Nephron (organoid): Measurements from ENCODE around the gene MYG1.
A peak's percentile ranks its signal among the peaks of the same experiment; 100 is the strongest.

ENCODE experiments used
- H3K27ac Mint-ChIP-seq, 3 experiments: 2 replicates each; pipeline ENCODE4 v1.8.0; 2020; ENCODE audit warnings: mixed read lengths in 3 of 3, mild to moderate bottlenecking in 2 of 3, moderate library complexity in 1 of 3
- H3K27me3 Mint-ChIP-seq: 2 replicates; pipeline ENCODE4 v1.8.0; 2021; ENCODE audit warnings: low read depth, mild to moderate bottlenecking, moderate library complexity, mixed read lengths
- H3K36me3 Mint-ChIP-seq: 2 replicates; pipeline ENCODE4 v1.8.0; 2020; ENCODE audit warnings: low read depth, mixed read lengths
- H3K4me1 Mint-ChIP-seq: 2 replicates; pipeline ENCODE4 v1.8.0; 2020; ENCODE audit warnings: mixed read lengths
- H3K4me3 Mint-ChIP-seq, 3 experiments: 2 replicates each; pipeline ENCODE4 v1.8.0; 2020; ENCODE audit warnings: mild to moderate bottlenecking in 3 of 3, mixed read lengths in 3 of 3, moderate library complexity in 2 of 3
- H3K9me3 Mint-ChIP-seq: 2 replicates; pipeline ENCODE4 v1.8.0; 2020; ENCODE audit warnings: mixed read lengths
- CTCF ChIP-seq, 3 experiments: fragments of 200-600 bp; sonication (generic); IDR thresholded peaks; one replicate each; pipeline ENCODE4 v1.5.0; 2021; ENCODE audit warnings: antibody characterized with exemption in 3 of 3; ENCODE audit not compliant: unreplicated experiment in 3 of 3

Gene MYG1

GRCh38 chr12:53340398-53340797, 40.9 kb downstream of the MYG1 start:
- no peaks in the 10 kb centered on the region for H3K36me3 Mint-ChIP-seq
- no peak overlapping the region for H3K27ac Mint-ChIP-seq
- TF ChIP-seq CTCF (IDR thresholded peaks at IDR 0.05; ENCODE audit: unreplicated experiment in 3 of 3): no peak
- peaks cover 21% of the 10 kb centered on the region for H3K27me3 Mint-ChIP-seq
- no peaks in the 10 kb centered on the region for H3K9me3 Mint-ChIP-seq
- H3K4me1 Mint-ChIP-seq: peaks cover 34% of the 10 kb centered on the region
- H3K4me3 Mint-ChIP-seq: no peak overlapping the region

- H3K36me3 Mint-ChIP-seq: no peaks in the 10 kb centered on the region
These were observed 44.0 kb downstream of the MYG1 start for GRCh38 chr12:53343449-53343848.

GRCh38 chr12:53343969-53344368, 44.5 kb downstream of the MYG1 start:
- H3K4me1 Mint-ChIP-seq: peaks cover 26% of the 10 kb centered on the region
- peak overlapping the region; percentile 8 to 46 (median 38) for H3K27ac Mint-ChIP-seq
- H3K27me3 Mint-ChIP-seq: peaks cover 15% of the 10 kb centered on the region
- TF ChIP-seq CTCF (IDR thresholded peaks at IDR 0.05; ENCODE audit: unreplicated experiment in 3 of 3): no peak
- H3K4me3 Mint-ChIP-seq: peak overlapping the region; percentile 67 to 82 (median 76)
- H3K36me3 Mint-ChIP-seq: no peaks in the 10 kb centered on the region
- H3K9me3 Mint-ChIP-seq: no peaks in the 10 kb centered on the region

More at GRCh38 chr12:53343449-53343848, 44.0 kb downstream of the MYG1 start:
- H3K27ac Mint-ChIP-seq: peak overlapping the region in 2 of 3 experiments; percentile 8 to 43
- peak overlapping the region; percentile 67 to 82 (median 76) for H3K4me3 Mint-ChIP-seq
- peaks cover 15% of the 10 kb centered on the region for H3K27me3 Mint-ChIP-seq
- no peaks in the 10 kb centered on the region for H3K9me3 Mint-ChIP-seq
- no peak for TF ChIP-seq CTCF (IDR thresholded peaks at IDR 0.05; ENCODE audit: unreplicated experiment in 3 of 3)
- peaks cover 28% of the 10 kb centered on the region for H3K4me1 Mint-ChIP-seq

- Mint-ChIP-seq H3K27ac (peak overlapping the region; percentile 8 to 46 (median 38)), H3K4me1 (peaks cover 26% of the 10 kb centered on the region), H3K36me3 (no peaks in the 10 kb centered on the region), H3K27me3 (peaks cover 15% of the 10 kb centered on the region), H3K4me3 (peak overlapping the region; percentile 67 to 82 (median 76)), H3K9me3 (no peaks in the 10 kb centered on the region)
- no peak for TF ChIP-seq CTCF (IDR thresholded peaks at IDR 0.05; ENCODE audit: unreplicated experiment in 3 of 3)
These were observed 45.0 kb downstream of the MYG1 start for GRCh38 chr12:53344487-53344823.

GRCh38 chr12:53344824-53345485, 45.5 kb downstream of the MYG1 start:
- Mint-ChIP-seq H3K36me3 (no peaks in the 10 kb centered on the region), H3K27me3 (peaks cover 15% of the 10 kb centered on the region), H3K27ac (peak overlapping the region; percentile 89 to 96 (median 92)), H3K4me1 (peaks cover 26% of the 10 kb centered on the region), H3K4me3 (peak overlapping the region; percentile 98 to 99 (median 98)), H3K9me3 (no peaks in the 10 kb centered on the region)
- TF ChIP-seq CTCF (IDR thresholded peaks at IDR 0.05; ENCODE audit: unreplicated experiment in 3 of 3): peak; percentile 53 to 74 (median 62)
